Activated B cell treated with CpG ODN at 0.5 μM for 24 hours (primary cell): ENCODE results near the gene CADM2. TPM values are rescaled to one million over a fixed set of nuclear protein-coding genes. Genes with fewer than 3 reads are reported as not detected.

Experiments
- ATAC-seq: fragments of 200-7000 bp; cut with Tn5 transposase; one replicate; pipeline ENCODE4 v1.10.0; 2021; ENCODE audit warnings: low read depth, mild to moderate bottlenecking, moderate library complexity
- CTCF ChIA-PET: fragments of 350-600 bp; sonication (Branson Sonifier 250); formaldehyde crosslinking; loops from one replicate; lab custom pipeline; 2021; ENCODE audit warnings: antibody characterized with exemption; lab: Charles Lee
- POLR2A ChIA-PET: fragments of 350-600 bp; sonication (Branson Sonifier 250); formaldehyde crosslinking; loops from one replicate; lab custom pipeline; 2021; ENCODE audit warnings: antibody characterized with exemption; lab: Charles Lee
- DNase-seq: peaks from one replicate; pipeline ENCODE4 v3.0.0; 2022
- H3K27ac Mint-ChIP-seq: one replicate; pipeline ENCODE4 v1.8.0; 2020; ENCODE audit warnings: mixed read lengths
- H3K27me3 Mint-ChIP-seq: one replicate; pipeline ENCODE4 v1.8.0; 2021; ENCODE audit warnings: mixed read lengths
- H3K36me3 Mint-ChIP-seq: one replicate; pipeline ENCODE4 v1.8.0; 2021; ENCODE audit warnings: low read depth, mixed read lengths
- H3K4me1 Mint-ChIP-seq: one replicate; pipeline ENCODE4 v1.8.0; 2021; ENCODE audit warnings: mixed read lengths
- H3K4me3 Mint-ChIP-seq: one replicate; pipeline ENCODE4 v1.8.0; 2020; ENCODE audit warnings: mild to moderate bottlenecking, mixed read lengths
- H3K9me3 Mint-ChIP-seq: one replicate; pipeline ENCODE4 v1.8.0; 2020; ENCODE audit warnings: mixed read lengths
- CTCF ChIP-seq: fragments of 200-600 bp; IDR thresholded peaks from one replicate; pipeline ENCODE4 v1.8.0; 2022; ENCODE audit warnings: antibody characterized with exemption, mild to moderate bottlenecking
- intact Hi-C: fragments of 100-400 bp; cut with micrococcal nuclease; formaldehyde crosslinking; loops from one replicate; pipeline ENCODE4 v1.15.1; 2024
- total RNA-seq: library from RNA; stranded (reverse); gene quantifications from 2 replicates; pipeline ENCODE4 v1.2.3, GENCODE V29; 2022

CADM2 gene
- total RNA-seq, 1 donor from 2014 or later, result not detected

- POLR2A ChIA-PET, result no interaction called here
- CTCF ChIA-PET, result no interaction called here
- no peak for ATAC-seq
Measured at GRCh38 chr3:85903434-85903833, 944.6 kb downstream of the CADM2 start.

GRCh38 chr3:85912980-85913379 is 954.2 kb downstream of the CADM2 start:
- H3K4me3 Mint-ChIP-seq, result no peak overlapping the region
- intact Hi-C loops, result no loop called here
- ChIA-PET POLR2A (no interaction called here), CTCF (no interaction called here)
- no peaks in the 10 kb centered on the region for H3K27me3 Mint-ChIP-seq
- no peaks in the 10 kb centered on the region for H3K36me3 Mint-ChIP-seq
- DNase-seq (no peak), ATAC-seq (no peak)
- no peaks in the 10 kb centered on the region for H3K9me3 Mint-ChIP-seq
- H3K4me1 Mint-ChIP-seq, result no peaks in the 10 kb centered on the region
- no peak for TF ChIP-seq CTCF
- no peak overlapping the region for H3K27ac Mint-ChIP-seq

More at GRCh38 chr3:85903434-85903833, 944.6 kb downstream of the CADM2 start:
- DNase-seq, result no peak
- H3K27ac Mint-ChIP-seq, result no peak overlapping the region
- no peaks in the 10 kb centered on the region for H3K27me3 Mint-ChIP-seq
- intact Hi-C loops, result no loop called here
- no peak for TF ChIP-seq CTCF
- H3K9me3 Mint-ChIP-seq, result peaks cover 2% of the 10 kb centered on the region
- H3K36me3 Mint-ChIP-seq, result no peaks in the 10 kb centered on the region
- H3K4me1 Mint-ChIP-seq, result no peaks in the 10 kb centered on the region
- no peak overlapping the region for H3K4me3 Mint-ChIP-seq

DNA sequence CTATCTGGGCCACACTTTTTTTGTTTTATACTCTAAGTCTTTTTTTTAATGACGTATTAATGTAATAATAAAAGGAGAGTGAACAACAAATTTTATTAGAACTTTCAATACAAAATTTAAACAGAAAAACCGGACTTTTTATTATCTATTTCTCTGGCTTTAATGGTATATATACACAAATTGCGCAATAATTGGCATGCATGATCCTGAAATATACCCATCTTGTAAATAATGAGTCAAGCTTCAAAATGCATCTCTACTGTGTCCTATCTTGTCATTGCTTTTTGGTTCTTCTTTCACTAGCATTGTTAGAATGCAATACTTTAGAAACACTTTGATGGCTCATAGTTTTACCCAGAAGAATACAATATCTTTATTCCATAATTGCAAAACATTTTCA is 963.6 kb downstream of the CADM2 start:
- Mint-ChIP-seq H3K36me3 (no peaks in the 10 kb centered on the region), H3K27ac (no peak overlapping the region), H3K4me1 (no peaks in the 10 kb centered on the region), H3K9me3 (peaks cover 6% of the 10 kb centered on the region), H3K4me3 (no peak overlapping the region), H3K27me3 (no peaks in the 10 kb centered on the region)
- no peak for TF ChIP-seq CTCF
- ChIA-PET CTCF (no interaction called here), POLR2A (no interaction called here)
- no peak for DNase-seq
- intact Hi-C loops, result no loop called here
- no peak for ATAC-seq

DNA sequence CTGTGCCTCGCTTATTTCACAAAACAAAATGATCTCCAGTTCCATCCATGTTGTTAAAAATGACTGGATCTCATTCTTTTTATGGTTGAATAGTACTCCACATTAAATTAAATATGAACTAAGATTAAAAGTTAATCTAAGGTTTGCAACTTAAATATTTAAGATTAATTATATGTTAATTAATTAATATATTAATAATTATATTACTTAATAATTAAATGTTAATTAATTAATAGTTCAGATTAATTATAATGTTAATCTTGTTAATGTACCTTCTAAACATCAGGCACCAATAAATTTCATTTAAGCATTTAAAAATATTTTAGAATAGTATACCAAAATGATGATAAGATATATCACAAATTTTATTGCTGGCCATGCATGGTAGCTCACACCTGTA is 971.9 kb downstream of the CADM2 start:
- Mint-ChIP-seq H3K27me3 (no peaks in the 10 kb centered on the region), H3K4me1 (no peaks in the 10 kb centered on the region), H3K36me3 (no peaks in the 10 kb centered on the region), H3K9me3 (peaks cover 6% of the 10 kb centered on the region), H3K4me3 (no peak overlapping the region), H3K27ac (no peak overlapping the region)
- DNase-seq (no peak), ATAC-seq (no peak)
- ChIA-PET CTCF (no interaction called here), POLR2A (no interaction called here)
- no peak for TF ChIP-seq CTCF
- intact Hi-C loops, result no loop called here

- no peaks in the 10 kb centered on the region for H3K27me3 Mint-ChIP-seq
- CTCF ChIA-PET, result no interaction called here
- DNase-seq (no peak), ATAC-seq (no peak)
- no peaks in the 10 kb centered on the region for H3K4me1 Mint-ChIP-seq
- H3K9me3 Mint-ChIP-seq, result peaks cover 5% of the 10 kb centered on the region
- intact Hi-C loops, result no loop called here
- H3K36me3 Mint-ChIP-seq, result no peaks in the 10 kb centered on the region
- no peak overlapping the region for H3K27ac Mint-ChIP-seq
- no peak for TF ChIP-seq CTCF
- no peak overlapping the region for H3K4me3 Mint-ChIP-seq
- POLR2A ChIA-PET, result no interaction called here
Measured at GRCh38 chr3:85933326-85933725, 974.5 kb downstream of the CADM2 start.
